ENCODE data around the gene TTLL11.

GRCh38 chr9:121868626-121869025 lies 224.5 kb downstream of the TTLL11 start:
- TF ChIP-seq CTCF (IDR thresholded peaks at IDR 0.05; ENCODE audit: insufficient read depth, low read depth, low read length) (no peak), EZH2 (IDR thresholded peaks at IDR 0.05; ENCODE audit: insufficient read depth, low read length) (no peak)
